ENCODE measurements around the gene TANC1.

The TANC1 gene

DNA sequence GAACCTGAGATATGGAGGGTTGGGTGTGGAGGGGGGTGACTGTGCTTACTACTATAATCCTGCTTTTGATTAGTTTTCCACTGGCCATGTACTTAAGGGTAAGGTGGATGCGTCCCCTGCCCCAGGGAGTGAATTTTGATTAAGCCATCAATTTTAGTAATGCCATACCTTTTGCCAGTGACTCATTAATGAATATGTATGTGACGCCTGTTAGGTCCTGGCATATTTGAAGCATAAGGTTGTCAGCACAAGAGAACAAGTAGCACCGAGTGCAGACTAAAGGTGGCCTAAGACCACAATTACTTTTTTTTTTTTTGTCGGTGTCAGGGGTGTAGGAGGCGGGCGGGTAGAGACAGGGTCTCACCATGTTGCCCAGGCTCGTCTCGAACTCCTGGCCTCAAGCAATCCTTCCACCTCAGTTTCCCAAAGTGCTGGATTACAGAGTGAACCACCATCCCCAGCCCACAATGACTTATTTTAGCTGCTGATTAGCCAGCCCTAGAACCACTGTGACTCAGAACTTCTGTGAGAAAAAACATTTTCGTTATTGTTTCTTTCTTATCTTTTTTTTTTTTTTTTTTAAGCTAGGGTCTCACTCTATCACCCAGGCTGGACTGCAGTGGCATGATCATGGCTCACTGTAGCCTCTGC lies 7.0 kb downstream of the TANC1 start:
- no peak overlapping the region for H4K8ac ChIP-seq (ENCODE audit: low read depth, low read length)
- no peak overlapping the region for H4K91ac ChIP-seq (ENCODE audit: low read depth, low read length)
- H3K4me3 ChIP-seq (ENCODE audit: low read depth, low read length) = no peak overlapping the region
- no peak overlapping the region for H2AFZ ChIP-seq (ENCODE audit: insufficient read depth, low read length, poor library complexity)
- no peak overlapping the region for H2BK12ac ChIP-seq (ENCODE audit: low read length)
- peak overlapping the region; percentile 84 for H3K4ac ChIP-seq (ENCODE audit: low read depth, low read length)
- H2AK5ac ChIP-seq (ENCODE audit: low read length) = no peak overlapping the region
- H4K12ac ChIP-seq (ENCODE audit: low read depth, low read length) = no peak overlapping the region
- peaks cover 5 to 7% of the 10 kb centered on the region in 2 experiments for H3K4me1 ChIP-seq (ENCODE audit: control insufficient read depth in 1 of 2, insufficient read depth in 2 of 2, low read length in 2 of 2)
- H3K79me1 ChIP-seq (ENCODE audit: low read length) = no peaks in the 10 kb centered on the region
- H3K23ac ChIP-seq (ENCODE audit: low read length) = no peak overlapping the region
- no peak overlapping the region for H3K27ac ChIP-seq (ENCODE audit: low read depth, low read length)
- no peak overlapping the region for H3K9ac ChIP-seq (ENCODE audit: low read length)
- H3K14ac ChIP-seq (ENCODE audit: low read length) = no peak overlapping the region
- no peak overlapping the region for H2BK120ac ChIP-seq (ENCODE audit: insufficient read depth, low read length, poor library complexity)
- no peak for DNase-seq
- peaks cover 5% of the 10 kb centered on the region for H3K79me2 ChIP-seq (ENCODE audit: control insufficient read depth, insufficient read depth, low read length, poor library complexity)
- no peak overlapping the region for H2BK5ac ChIP-seq (ENCODE audit: low read depth, low read length, poor library complexity)
- H3K4me2 ChIP-seq (ENCODE audit: low read length) = no peak overlapping the region
- no peaks in the 10 kb centered on the region for H3K9me3 ChIP-seq (ENCODE audit: insufficient read depth, low read depth, low read length)
- no CpG with 5 or more reads among the region's 9 CpGs for WGBS (ENCODE audit: extremely low coverage, insufficient coverage, insufficient read length)
- no peaks in the 10 kb centered on the region for H3K27me3 ChIP-seq (ENCODE audit: insufficient read depth, low read length)
- no peak overlapping the region for H3K18ac ChIP-seq (ENCODE audit: low read length)
- H3K36me3 ChIP-seq (ENCODE audit: control insufficient read depth in 1 of 2, insufficient read depth in 2 of 2, low read length in 2 of 2) = no peaks in the 10 kb centered on the region

DNA sequence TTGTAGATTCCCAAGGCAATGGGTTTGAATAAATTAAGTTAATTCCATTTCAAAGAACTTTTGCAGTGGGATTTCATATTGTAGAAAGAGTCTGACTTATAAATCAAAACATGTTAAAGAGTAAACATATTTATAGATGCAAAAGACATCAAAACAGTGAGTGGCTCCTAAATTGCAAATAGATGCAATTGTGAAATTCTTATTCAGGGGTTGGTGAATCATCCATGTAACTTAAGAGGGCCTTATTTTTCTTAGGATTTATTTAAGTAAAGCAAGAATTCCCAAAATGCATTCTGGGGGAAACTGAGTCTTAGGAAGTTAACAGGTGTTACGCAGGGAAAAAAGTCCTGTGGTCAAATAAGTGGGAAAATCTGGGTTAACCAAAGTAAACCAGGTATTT lies 11.3 kb downstream of the TANC1 start:
- no peak for DNase-seq
- Histone ChIP-seq H3K14ac (ENCODE audit: low read length) (no peak overlapping the region), H3K23ac (ENCODE audit: low read length) (no peak overlapping the region), H2AK5ac (ENCODE audit: low read length) (no peak overlapping the region), H4K12ac (ENCODE audit: low read depth, low read length) (no peak overlapping the region), H3K4ac (ENCODE audit: low read depth, low read length) (no peak overlapping the region), H3K4me3 (ENCODE audit: low read depth, low read length) (no peak overlapping the region), H3K9ac (ENCODE audit: low read length) (no peak overlapping the region), H3K27me3 (ENCODE audit: insufficient read depth, low read length) (no peaks in the 10 kb centered on the region), H3K4me2 (ENCODE audit: low read length) (no peak overlapping the region), H3K9me3 (ENCODE audit: insufficient read depth, low read depth, low read length) (no peaks in the 10 kb centered on the region), H3K79me1 (ENCODE audit: low read length) (no peaks in the 10 kb centered on the region), H4K8ac (ENCODE audit: low read depth, low read length) (no peak overlapping the region), H3K18ac (ENCODE audit: low read length) (no peak overlapping the region), H2BK120ac (ENCODE audit: insufficient read depth, low read length, poor library complexity) (no peak overlapping the region), H2BK5ac (ENCODE audit: low read depth, low read length, poor library complexity) (no peak overlapping the region), H4K91ac (ENCODE audit: low read depth, low read length) (no peak overlapping the region), H2AFZ (ENCODE audit: insufficient read depth, low read length, poor library complexity) (no peak overlapping the region), H3K36me3 (ENCODE audit: control insufficient read depth in 1 of 2, insufficient read depth in 2 of 2, low read length in 2 of 2) (no peaks in the 10 kb centered on the region), H3K27ac (ENCODE audit: low read depth, low read length) (no peak overlapping the region), H3K4me1 (ENCODE audit: control insufficient read depth in 1 of 2, insufficient read depth in 2 of 2, low read length in 2 of 2) (peaks cover 4 to 5% of the 10 kb centered on the region in 2 experiments), H3K79me2 (ENCODE audit: control insufficient read depth, insufficient read depth, low read length, poor library complexity) (peaks cover 5% of the 10 kb centered on the region), H2BK12ac (ENCODE audit: low read length) (no peak overlapping the region)
- no CpG with 5 or more reads among the region's 1 CpG for WGBS (ENCODE audit: extremely low coverage, insufficient coverage, insufficient read length)

DNA sequence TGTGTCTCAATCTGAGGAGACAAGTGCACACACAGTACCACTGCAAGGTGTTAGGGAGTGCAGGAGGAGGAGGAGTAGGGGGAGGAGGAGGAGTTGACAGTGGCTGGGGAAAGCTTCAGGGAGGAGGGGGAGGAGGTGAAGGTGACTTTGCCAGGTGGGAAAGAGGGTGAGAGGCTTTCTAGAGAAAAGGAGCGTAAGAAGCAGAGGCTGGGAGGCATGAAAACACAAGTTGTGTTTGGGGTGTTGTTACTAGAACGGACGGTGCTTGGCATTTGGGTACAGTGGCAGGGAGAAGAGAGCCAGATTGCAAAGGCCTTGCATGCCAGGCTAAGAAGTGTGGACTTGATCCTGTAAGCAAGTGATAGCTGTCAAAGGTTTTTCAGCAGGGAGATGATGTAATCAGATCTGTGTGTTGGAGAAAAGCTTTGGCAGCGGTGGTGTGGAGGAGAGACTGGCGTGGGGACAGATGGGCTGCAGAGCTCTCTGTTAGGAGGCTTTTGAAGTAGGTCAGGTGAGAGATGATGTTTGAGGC lies 16.2 kb downstream of the TANC1 start:
- Histone ChIP-seq H3K27me3 (ENCODE audit: insufficient read depth, low read length) (no peaks in the 10 kb centered on the region), H3K4me3 (ENCODE audit: low read depth, low read length) (no peak overlapping the region), H2BK120ac (ENCODE audit: insufficient read depth, low read length, poor library complexity) (no peak overlapping the region), H3K18ac (ENCODE audit: low read length) (no peak overlapping the region), H4K91ac (ENCODE audit: low read depth, low read length) (no peak overlapping the region), H3K36me3 (ENCODE audit: control insufficient read depth in 1 of 2, insufficient read depth in 2 of 2, low read length in 2 of 2) (no peaks in the 10 kb centered on the region), H3K4me1 (ENCODE audit: control insufficient read depth in 1 of 2, insufficient read depth in 2 of 2, low read length in 2 of 2) (peaks cover 0 to 4% of the 10 kb centered on the region in 2 experiments), H2AFZ (ENCODE audit: insufficient read depth, low read length, poor library complexity) (no peak overlapping the region), H2BK12ac (ENCODE audit: low read length) (no peak overlapping the region), H3K4me2 (ENCODE audit: low read length) (no peak overlapping the region), H3K79me1 (ENCODE audit: low read length) (no peaks in the 10 kb centered on the region), H2AK5ac (ENCODE audit: low read length) (no peak overlapping the region), H2BK5ac (ENCODE audit: low read depth, low read length, poor library complexity) (no peak overlapping the region), H3K14ac (ENCODE audit: low read length) (no peak overlapping the region), H4K8ac (ENCODE audit: low read depth, low read length) (no peak overlapping the region), H3K9me3 (ENCODE audit: insufficient read depth, low read depth, low read length) (no peaks in the 10 kb centered on the region), H3K9ac (ENCODE audit: low read length) (no peak overlapping the region), H3K27ac (ENCODE audit: low read depth, low read length) (no peak overlapping the region), H3K4ac (ENCODE audit: low read depth, low read length) (no peak overlapping the region), H3K23ac (ENCODE audit: low read length) (no peak overlapping the region), H4K12ac (ENCODE audit: low read depth, low read length) (no peak overlapping the region), H3K79me2 (ENCODE audit: control insufficient read depth, insufficient read depth, low read length, poor library complexity) (peaks cover 8% of the 10 kb centered on the region)
- DNase-seq = no peak
- no CpG with 5 or more reads among the region's 5 CpGs for WGBS (ENCODE audit: extremely low coverage, insufficient coverage, insufficient read length)

DNA sequence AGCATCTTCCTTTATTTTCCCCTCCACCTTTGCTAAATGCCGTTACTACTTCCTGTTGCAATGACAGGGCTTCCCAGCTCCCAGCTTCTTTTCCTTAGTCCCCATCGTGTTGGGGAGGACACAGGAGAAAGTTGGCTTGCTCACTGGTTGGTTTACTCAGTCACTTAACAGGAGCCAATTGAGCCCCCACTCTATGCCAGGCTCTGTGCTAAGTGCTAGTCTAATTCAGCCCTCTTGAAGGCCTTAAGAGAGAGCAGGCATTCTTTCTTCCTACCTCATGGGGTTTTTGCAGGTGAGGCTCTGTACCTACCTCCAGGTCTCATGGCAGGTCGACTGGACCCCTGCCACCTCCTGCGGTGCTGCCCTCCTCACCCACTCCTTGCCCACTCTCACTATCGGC lies 20.1 kb downstream of the TANC1 start:
- no peak overlapping the region for H3K23ac ChIP-seq (ENCODE audit: low read length)
- peaks cover 8% of the 10 kb centered on the region for H3K79me2 ChIP-seq (ENCODE audit: control insufficient read depth, insufficient read depth, low read length, poor library complexity)
- H4K12ac ChIP-seq (ENCODE audit: low read depth, low read length) = no peak overlapping the region
- no peaks in the 10 kb centered on the region for H3K27me3 ChIP-seq (ENCODE audit: insufficient read depth, low read length)
- DNase-seq = no peak
- H3K18ac ChIP-seq (ENCODE audit: low read length) = no peak overlapping the region
- no peak overlapping the region for H3K4me2 ChIP-seq (ENCODE audit: low read length)
- no peak overlapping the region for H4K8ac ChIP-seq (ENCODE audit: low read depth, low read length)
- no peaks in the 10 kb centered on the region for H3K36me3 ChIP-seq (ENCODE audit: control insufficient read depth in 1 of 2, insufficient read depth in 2 of 2, low read length in 2 of 2)
- H3K4me3 ChIP-seq (ENCODE audit: low read depth, low read length) = no peak overlapping the region
- no peak overlapping the region for H3K14ac ChIP-seq (ENCODE audit: low read length)
- H3K9me3 ChIP-seq (ENCODE audit: insufficient read depth, low read depth, low read length) = no peaks in the 10 kb centered on the region
- H3K9ac ChIP-seq (ENCODE audit: low read length) = no peak overlapping the region
- H2AFZ ChIP-seq (ENCODE audit: insufficient read depth, low read length, poor library complexity) = no peak overlapping the region
- H2BK12ac ChIP-seq (ENCODE audit: low read length) = no peak overlapping the region
- H3K79me1 ChIP-seq (ENCODE audit: low read length) = no peaks in the 10 kb centered on the region
- peak overlapping the region; percentile 60 for H3K4ac ChIP-seq (ENCODE audit: low read depth, low read length)
- H3K27ac ChIP-seq (ENCODE audit: low read depth, low read length) = no peak overlapping the region
- no peak overlapping the region for H4K91ac ChIP-seq (ENCODE audit: low read depth, low read length)
- no peak overlapping the region for H2BK5ac ChIP-seq (ENCODE audit: low read depth, low read length, poor library complexity)
- H2AK5ac ChIP-seq (ENCODE audit: low read length) = no peak overlapping the region
- peaks cover 2 to 11% of the 10 kb centered on the region in 2 experiments for H3K4me1 ChIP-seq (ENCODE audit: control insufficient read depth in 1 of 2, insufficient read depth in 2 of 2, low read length in 2 of 2)
- H2BK120ac ChIP-seq (ENCODE audit: insufficient read depth, low read length, poor library complexity) = no peak overlapping the region
- no CpG with 5 or more reads among the region's 5 CpGs for WGBS (ENCODE audit: extremely low coverage, insufficient coverage, insufficient read length)

Measured in trophoblast cell (in vitro differentiated cells and primary cell).